Measurements from ENCODE around the gene TRAPPC3.
"Not testable (repeated sequence)": the region's sequence is repeated elsewhere in the genome, so short reads cannot be mapped to it uniquely, and the experiment has no call there.

TRAPPC3 gene

DNA sequence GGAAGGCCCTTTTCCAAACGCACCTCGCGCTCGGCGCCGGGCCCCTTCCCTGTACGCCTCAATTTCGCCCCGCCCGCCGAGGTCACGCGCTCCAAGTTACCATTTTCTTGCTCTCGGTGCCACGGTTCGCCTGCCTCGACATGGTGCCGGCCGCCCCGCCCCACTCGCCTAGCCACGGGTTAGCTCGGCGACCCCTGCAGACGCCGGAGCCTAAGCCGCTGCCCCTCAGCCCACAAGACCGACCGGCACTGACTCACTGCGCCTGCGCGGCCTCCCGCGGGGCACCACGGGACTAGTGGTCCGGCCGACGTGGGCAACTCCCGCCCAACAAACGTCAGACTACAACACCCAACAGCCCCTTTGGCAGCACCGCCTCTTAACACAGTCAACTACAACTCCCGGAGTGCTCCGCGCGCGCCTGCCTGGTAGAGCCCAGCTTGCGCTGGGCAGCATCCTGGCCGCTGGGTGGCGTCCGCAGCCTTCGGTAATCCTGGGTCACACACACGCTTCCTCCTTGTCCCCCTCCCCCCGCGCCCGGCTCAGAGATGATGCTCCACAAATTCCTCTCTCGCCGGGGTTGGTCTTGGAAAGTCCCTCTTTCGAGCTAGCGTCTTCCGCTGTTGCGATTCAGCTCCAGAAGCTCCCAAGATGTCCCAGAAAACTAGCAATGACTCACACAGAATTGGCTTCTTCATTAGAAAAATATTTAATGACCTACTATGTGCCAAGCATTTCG, at the start of gene TRAPPC3:
Gene TRAPPC3, minus strand, starts transcription at position 250 of the 736 bp plus-strand sequence. Its CDS starts 108 bp downstream, at position 142.
- no peaks in the 10 kb centered on the region for H4K20me1 ChIP-seq (ENCODE audit: low read depth, low read length)
- H3K27me3 ChIP-seq (ENCODE audit: low read length), result no peaks in the 10 kb centered on the region
- TF ChIP-seq CTCF (IDR thresholded peaks at IDR 0.05; ENCODE audit: insufficient read depth, low read length, poor library complexity, severe bottlenecking) (peak; percentile 94), EZH2phosphoT487 (conservative IDR thresholded peaks at IDR 0.05; ENCODE audit: low read length) (no peak)
- H2AFZ ChIP-seq (ENCODE audit: low read depth, low read length, severe bottlenecking), result peak within 1 kb of the TSS; percentile 76
- H3F3A ChIP-seq (ENCODE audit: insufficient read depth), result peaks cover 6% of the 10 kb centered on the region; the same call in 1 of the 2 replicates
- H3K9me3 ChIP-seq (ENCODE audit: insufficient read depth, low read length), result no peaks in the 10 kb centered on the region
- H3K27ac ChIP-seq (ENCODE audit: low read depth, low read length), result peak within 1 kb of the TSS; percentile 43
- H3K9me2 ChIP-seq (replicated peaks; ENCODE audit: insufficient read depth, low read length), result no peaks in the 10 kb centered on the region
- H3K9ac ChIP-seq (ENCODE audit: low read length), result peak within 1 kb of the TSS; percentile 73
- peaks cover 28% of the 10 kb centered on the region for H3K79me2 ChIP-seq (ENCODE audit: insufficient read depth, low read length)
- no peaks in the 10 kb centered on the region for H3K36me3 ChIP-seq (ENCODE audit: low read length)
- H3K4me3 ChIP-seq (ENCODE audit: insufficient read depth, low read length, poor library complexity, severe bottlenecking), result peak within 1 kb of the TSS; percentile 57
- peak within 1 kb of the TSS; percentile 67 for H3K4me2 ChIP-seq (ENCODE audit: low read depth, low read length, poor library complexity, severe bottlenecking)

- Histone ChIP-seq H3K9ac (ENCODE audit: low read length) (no peak overlapping the region), H3K36me3 (ENCODE audit: low read length) (no peaks in the 10 kb centered on the region), H3K9me2 (replicated peaks; ENCODE audit: insufficient read depth, low read length) (no peaks in the 10 kb centered on the region), H3K27me3 (ENCODE audit: low read length) (no peaks in the 10 kb centered on the region), H3K9me3 (ENCODE audit: insufficient read depth, low read length) (no peaks in the 10 kb centered on the region), H4K20me1 (ENCODE audit: low read depth, low read length) (no peaks in the 10 kb centered on the region), H3K4me2 (ENCODE audit: low read depth, low read length, poor library complexity, severe bottlenecking) (no peak overlapping the region), H3F3A (ENCODE audit: insufficient read depth) (no peaks in the 10 kb centered on the region), H3K27ac (ENCODE audit: low read depth, low read length) (no peak overlapping the region), H2AFZ (ENCODE audit: low read depth, low read length, severe bottlenecking) (no peak overlapping the region), H3K4me3 (ENCODE audit: insufficient read depth, low read length, poor library complexity, severe bottlenecking) (no peak overlapping the region), H3K79me2 (ENCODE audit: insufficient read depth, low read length) (no peaks in the 10 kb centered on the region)
- no peak for TF ChIP-seq CTCF (IDR thresholded peaks at IDR 0.05; ENCODE audit: insufficient read depth, low read length, poor library complexity, severe bottlenecking)
- TF ChIP-seq EZH2phosphoT487 (conservative IDR thresholded peaks at IDR 0.05; ENCODE audit: low read length), result no peak
Observed at GRCh38 chr1:36198641-36199040, 49.4 kb upstream of the TRAPPC3 start.

DNA sequence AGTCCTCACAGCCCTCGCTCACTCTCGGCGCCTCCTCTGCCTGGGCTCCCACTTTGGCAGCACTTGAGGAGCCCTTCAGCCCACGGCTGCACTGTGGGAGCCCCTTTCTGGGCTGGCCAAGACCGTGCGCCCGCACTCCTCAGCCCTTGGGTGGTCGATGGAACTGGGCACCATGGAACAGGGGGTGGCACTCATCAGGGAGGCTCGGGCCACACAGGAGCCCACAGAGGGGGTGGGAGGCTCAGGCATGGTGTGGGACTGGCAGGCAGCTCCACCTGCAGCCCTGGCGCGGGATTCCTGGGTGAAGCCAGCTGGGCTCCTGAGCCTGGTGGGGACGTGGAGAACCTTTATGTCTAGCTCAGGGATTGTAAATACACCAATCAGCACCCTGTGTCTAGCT, 47.5 kb upstream of the TRAPPC3 start:
- H3K9me3 ChIP-seq (ENCODE audit: insufficient read depth, low read length); H3K79me2 ChIP-seq (ENCODE audit: insufficient read depth, low read length); H3K36me3 ChIP-seq (ENCODE audit: low read length); H3K27ac ChIP-seq (ENCODE audit: low read depth, low read length); H3K4me2 ChIP-seq (ENCODE audit: low read depth, low read length, poor library complexity, severe bottlenecking); H3K9ac ChIP-seq (ENCODE audit: low read length); H3K27me3 ChIP-seq (ENCODE audit: low read length); H3K4me3 ChIP-seq (ENCODE audit: insufficient read depth, low read length, poor library complexity, severe bottlenecking); H4K20me1 ChIP-seq (ENCODE audit: low read depth, low read length); H2AFZ ChIP-seq (ENCODE audit: low read depth, low read length, severe bottlenecking); H3K9me2 ChIP-seq (replicated peaks; ENCODE audit: insufficient read depth, low read length); H3F3A ChIP-seq (ENCODE audit: insufficient read depth): not testable (repeated sequence)

GRCh38 chr1:36187800-36188593, 38.7 kb upstream of the TRAPPC3 start:
- H3K79me2 ChIP-seq (ENCODE audit: insufficient read depth, low read length), result no peaks in the 10 kb centered on the region
- H3K9ac ChIP-seq (ENCODE audit: low read length), result no peak overlapping the region
- no peaks in the 10 kb centered on the region for H3K27me3 ChIP-seq (ENCODE audit: low read length)
- peak overlapping the region; percentile 73 for H2AFZ ChIP-seq (ENCODE audit: low read depth, low read length, severe bottlenecking)
- H4K20me1 ChIP-seq (ENCODE audit: low read depth, low read length), result no peaks in the 10 kb centered on the region
- TF ChIP-seq EZH2phosphoT487 (conservative IDR thresholded peaks at IDR 0.05; ENCODE audit: low read length), result no peak
- TF ChIP-seq CTCF (IDR thresholded peaks at IDR 0.05; ENCODE audit: insufficient read depth, low read length, poor library complexity, severe bottlenecking), result peak; percentile 74
- no peak overlapping the region for H3K27ac ChIP-seq (ENCODE audit: low read depth, low read length)
- H3F3A ChIP-seq (ENCODE audit: insufficient read depth), result no peaks in the 10 kb centered on the region
- H3K4me3 ChIP-seq (ENCODE audit: insufficient read depth, low read length, poor library complexity, severe bottlenecking), result no peak overlapping the region
- H3K4me2 ChIP-seq (ENCODE audit: low read depth, low read length, poor library complexity, severe bottlenecking), result no peak overlapping the region
- no peaks in the 10 kb centered on the region for H3K36me3 ChIP-seq (ENCODE audit: low read length)
- H3K9me3 ChIP-seq (ENCODE audit: insufficient read depth, low read length), result no peaks in the 10 kb centered on the region
- H3K9me2 ChIP-seq (replicated peaks; ENCODE audit: insufficient read depth, low read length), result no peaks in the 10 kb centered on the region

Data from SU-DHL-6 (cell line).